PFSK-1 (cell line): ENCODE measurements around the gene USP7.

Experiments
- FOXP2 ChIP-seq: optimal IDR thresholded peaks from 2 replicates; pipeline ENCODE3; 2011; ENCODE audit warnings: borderline replicate concordance, control low read depth, inconsistent platforms; ENCODE audit not compliant: insufficient read depth; ENCODE audit errors: extremely low read length, extremely low read depth
- POLR2AphosphoS5 ChIP-seq: IDR thresholded peaks from 2 replicates; pipeline ENCODE4 v1.6.1; 2012; ENCODE audit warnings: low read depth, mild to moderate bottlenecking, control low read depth, low read length, moderate library complexity
- SIN3A ChIP-seq: IDR thresholded peaks from 2 replicates; pipeline ENCODE4 v1.6.1; 2012; ENCODE audit warnings: mild to moderate bottlenecking, low read length, moderate library complexity, borderline replicate concordance; ENCODE audit not compliant: insufficient read depth
- TAF1 ChIP-seq: IDR thresholded peaks from 2 replicates; pipeline ENCODE4 v1.6.1; 2012; ENCODE audit warnings: low read length, control low read depth, borderline replicate concordance; ENCODE audit not compliant: insufficient read depth

DNA sequence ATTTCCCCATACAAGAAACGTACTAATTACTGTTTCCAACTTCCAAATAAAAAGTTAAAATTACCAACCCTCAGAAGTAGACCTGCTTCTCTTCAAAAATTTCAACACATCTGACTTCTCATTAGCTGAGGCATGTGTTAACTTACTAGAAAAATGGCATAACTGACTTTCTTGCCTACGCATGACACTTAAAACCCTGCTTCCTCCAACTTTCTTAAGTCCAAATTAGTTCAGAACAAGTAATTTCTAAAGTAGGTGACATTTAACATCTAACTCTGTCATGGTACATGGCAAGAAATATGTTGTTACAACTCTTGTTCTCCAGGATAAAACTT is 6.7 kb downstream of the USP7 start:
- no peak for TF ChIP-seq SIN3A
- TF ChIP-seq POLR2AphosphoS5: no peak
- TF ChIP-seq TAF1: no peak
- TF ChIP-seq FOXP2: no peak
